ENCODE data around the gene BCL11A.

The BCL11A gene

GRCh38 chr2:60546756-60547420, 6.6 kb downstream of the BCL11A start:
- no peak for DNase-seq (ENCODE audit: low read depth in 2 of 2)

GRCh38 chr2:60544954-60545560, 8.4 kb downstream of the BCL11A start:
- no peak for DNase-seq (ENCODE audit: low read depth in 2 of 2)

GRCh38 chr2:60544062-60544461, 9.4 kb downstream of the BCL11A start:
- no peak for DNase-seq (ENCODE audit: low read depth in 2 of 2)

- DNase-seq (ENCODE audit: low read depth in 2 of 2): no peak
Measured at GRCh38 chr2:60541056-60541651, 12.3 kb downstream of the BCL11A start.

- DNase-seq (ENCODE audit: low read depth in 2 of 2): no peak
Measured at GRCh38 chr2:60540074-60540473, 13.4 kb downstream of the BCL11A start.

GRCh38 chr2:60539140-60539539, 14.3 kb downstream of the BCL11A start:
- DNase-seq (ENCODE audit: low read depth in 2 of 2): no peak

- no peak for DNase-seq (ENCODE audit: low read depth in 2 of 2)
Measured at GRCh38 chr2:60538101-60538500, 15.4 kb downstream of the BCL11A start.

- no peak for DNase-seq (ENCODE audit: low read depth in 2 of 2)
Measured at GRCh38 chr2:60536746-60537145, 16.7 kb downstream of the BCL11A start.

GRCh38 chr2:60535685-60536312, 17.7 kb downstream of the BCL11A start:
- no peak for DNase-seq (ENCODE audit: low read depth in 2 of 2)

GRCh38 chr2:60534892-60535684, 18.4 kb downstream of the BCL11A start:
- no peak for DNase-seq (ENCODE audit: low read depth in 2 of 2)

- no peak for DNase-seq (ENCODE audit: low read depth in 2 of 2)
Measured at GRCh38 chr2:60534052-60534685, 19.3 kb downstream of the BCL11A start.

- DNase-seq (ENCODE audit: low read depth in 2 of 2): no peak
Measured at GRCh38 chr2:60533101-60534051, 20.1 kb downstream of the BCL11A start.

GRCh38 chr2:60532421-60532820, 21.0 kb downstream of the BCL11A start:
- DNase-seq (ENCODE audit: low read depth in 2 of 2): no peak

GRCh38 chr2:60531701-60532133, 21.7 kb downstream of the BCL11A start:
- no peak for DNase-seq (ENCODE audit: low read depth in 2 of 2)

- DNase-seq (ENCODE audit: low read depth in 2 of 2): no peak
Measured at GRCh38 chr2:60530660-60531281, 22.7 kb downstream of the BCL11A start.

GRCh38 chr2:60529785-60530627, 23.4 kb downstream of the BCL11A start:
- no peak for DNase-seq (ENCODE audit: low read depth in 2 of 2)

GRCh38 chr2:60529136-60529784, 24.2 kb downstream of the BCL11A start:
- no peak for DNase-seq (ENCODE audit: low read depth in 2 of 2)

- no peak for DNase-seq (ENCODE audit: low read depth in 2 of 2)
Measured at GRCh38 chr2:60528281-60529020, 25.0 kb downstream of the BCL11A start.
